T-helper 1 cell treated with Interleukin-12 subunit alpha and Interleukin-12 subunit beta and Interleukin-4 antibody, amounts not matched to agents 30 ng/mL and 1 ng/mL, for 36 hours (primary cell): ENCODE measurements around the gene RFC2. TPM values are rescaled to one million over a fixed set of nuclear protein-coding genes. Genes with fewer than 3 reads are reported as not detected.

Experiments
- intact Hi-C: fragments of 100-400 bp; cut with micrococcal nuclease; formaldehyde crosslinking; loops from one replicate; pipeline ENCODE4 v1.15.1; 2024
- total RNA-seq: library from RNA; stranded (reverse); gene quantifications from 2 replicates; pipeline ENCODE4 v1.2.3, GENCODE V29; 2022

The RFC2 gene
- total RNA-seq, 1 donor from 2014 or later: 51.7 TPM

GRCh38 chr7:74283858-74284447 lies 29.8 kb upstream of the RFC2 start:
- intact Hi-C loops: no loop called here

- intact Hi-C loops: no loop called here
These were observed 28.7 kb upstream of the RFC2 start for GRCh38 chr7:74282748-74283459.

GRCh38 chr7:74280985-74281384 lies 26.8 kb upstream of the RFC2 start:
- intact Hi-C loops: no loop called here

- intact Hi-C loops: loop anchor here (10.0 kb wide), 1 partner anchor 127 kb away; no protein-coding TSS in a partner anchor
These were observed 23.4 kb upstream of the RFC2 start for GRCh38 chr7:74277636-74278035.

- intact Hi-C loops: loop anchor here (10.0 kb wide), 1 partner anchor 129 kb away; no protein-coding TSS in a partner anchor
These were observed 21.2 kb upstream of the RFC2 start for GRCh38 chr7:74275401-74275881.

GRCh38 chr7:74272305-74273038 lies 18.3 kb upstream of the RFC2 start:
- intact Hi-C loops: loop anchor here (10.0 kb wide), 1 partner anchor 132 kb away; no protein-coding TSS in a partner anchor

- intact Hi-C loops: loop anchor here (10.0 kb wide), 1 partner anchor 133 kb away; no protein-coding TSS in a partner anchor
These were observed 17.5 kb upstream of the RFC2 start for GRCh38 chr7:74271742-74272141.

- intact Hi-C loops: loop anchor here (1.0 to 10.0 kb wide), 4 partner anchors 16 to 135 kb away; partner anchors contain the start of genes CLIP2 and RFC2
These were observed 15.6 kb upstream of the RFC2 start for GRCh38 chr7:74269757-74270277.

- intact Hi-C loops: no loop called here
These were observed 13.8 kb upstream of the RFC2 start for GRCh38 chr7:74267756-74268565.

GRCh38 chr7:74266191-74266963 lies 12.2 kb upstream of the RFC2 start:
- intact Hi-C loops: no loop called here

- intact Hi-C loops: no loop called here
These were observed 9.4 kb upstream of the RFC2 start for GRCh38 chr7:74263399-74264120.

- intact Hi-C loops: no loop called here
These were observed 8.6 kb upstream of the RFC2 start for GRCh38 chr7:74262639-74263398.

- intact Hi-C loops: no loop called here
These were observed 4.4 kb upstream of the RFC2 start for GRCh38 chr7:74258639-74259038.

GRCh38 chr7:74256491-74257408 lies 2.6 kb upstream of the RFC2 start:
- intact Hi-C loops: no loop called here

GRCh38 chr7:74255461-74255860 lies 1.3 kb upstream of the RFC2 start:
- intact Hi-C loops: loop anchor here (2.0 kb wide), 1 partner anchor 677 kb away; the partner anchor contains the start of gene TBL2

GRCh38 chr7:74254858-74255379 lies 720 bp upstream of the RFC2 start:
- intact Hi-C loops: loop anchor here (1.0 to 5.0 kb wide), 11 partner anchors 14 to 676 kb away; partner anchors contain the start of genes ABHD11, CLIP2, EIF4H and GTF2I

- intact Hi-C loops: loop anchor here (1.0 to 5.0 kb wide), 11 partner anchors 16 to 675 kb away; partner anchors contain the start of genes ABHD11, CLIP2, EIF4H and GTF2I
These were observed 417 bp downstream of the RFC2 start for GRCh38 chr7:74253835-74254128.
